HepG2 (cell line): Measurements from ENCODE around the gene TIMM44. TPM values are rescaled to one million over a fixed set of nuclear protein-coding genes. Genes with fewer than 3 reads are reported as not detected.

ENCODE experiments used
- ARID2 ChIP-seq: sonication (generic); formaldehyde crosslinking; IDR thresholded peaks from 2 replicates; pipeline ENCODE4 v1.8.1; 2022; ENCODE audit warnings: mild to moderate bottlenecking, missing genetic modification reagents, borderline replicate concordance
- ARNT2 ChIP-seq: sonication (generic); formaldehyde crosslinking; IDR thresholded peaks from 2 replicates; pipeline ENCODE4 v1.8.0; 2022; ENCODE audit warnings: mild to moderate bottlenecking, low read depth, missing genetic modification reagents, moderate library complexity
- ATAD3A ChIP-seq: sonication (generic); formaldehyde crosslinking; IDR thresholded peaks from 2 replicates; pipeline ENCODE4 v1.4.0; 2020; ENCODE audit warnings: missing genetic modification reagents
- HIC2 ChIP-seq: sonication (generic); formaldehyde crosslinking; IDR thresholded peaks from 2 replicates; pipeline ENCODE4 v1.9.0; 2022; ENCODE audit warnings: low read depth, missing genetic modification reagents
- ISX ChIP-seq: sonication (generic); formaldehyde crosslinking; conservative IDR thresholded peaks from 2 replicates; pipeline ENCODE4 v1.5.0; 2020; ENCODE audit warnings: missing genetic modification reagents
- MAZ ChIP-seq, 2 experiments: sonication (generic) in 1 of 2; formaldehyde crosslinking in 1 of 2; IDR thresholded peaks; 2 replicates each; pipeline versions ENCODE4 v1.5.0 to v1.6.1; 2012 to 2020; ENCODE audit warnings: low read depth in 2 of 2, mild to moderate bottlenecking in 2 of 2, borderline replicate concordance in 1 of 2, improper control_type of control experiment in 1 of 2, low read length in 1 of 2, missing genetic modification reagents in 1 of 2, moderate library complexity in 1 of 2
- PITX1 ChIP-seq: sonication (generic); formaldehyde crosslinking; IDR thresholded peaks from 2 replicates; pipeline ENCODE4 v1.5.1; 2020; ENCODE audit warnings: mild to moderate bottlenecking, missing genetic modification reagents
- PRDM10 ChIP-seq: sonication (generic); formaldehyde crosslinking; IDR thresholded peaks from 2 replicates; pipeline ENCODE4 v1.4.0; 2020; ENCODE audit warnings: low read depth, missing genetic modification reagents
- RORA ChIP-seq: sonication (generic); formaldehyde crosslinking; IDR thresholded peaks from 2 replicates; pipeline ENCODE4 v1.5.0; 2020; ENCODE audit warnings: mild to moderate bottlenecking, missing genetic modification reagents, moderate library complexity
- SRF ChIP-seq: IDR thresholded peaks from 2 replicates; pipeline ENCODE4 v1.6.1; 2011; ENCODE audit warnings: mild to moderate bottlenecking, low read depth, low read length, moderate library complexity
- SRSF4 ChIP-seq: fragments of 200-400 bp; formaldehyde crosslinking; IDR thresholded peaks from one replicate; pipeline ENCODE4 v1.6.1; 2018; ENCODE audit warnings: mild to moderate bottlenecking, low read depth, low read length, moderate library complexity; ENCODE audit not compliant: poor library complexity, severe bottlenecking
- ZBTB4 ChIP-seq: sonication (generic); formaldehyde crosslinking; IDR thresholded peaks from 2 replicates; pipeline ENCODE4 v1.4.0; 2020; ENCODE audit warnings: missing genetic modification reagents, mild to moderate bottlenecking, borderline replicate concordance
- ZBTB42 ChIP-seq: sonication (generic); formaldehyde crosslinking; IDR thresholded peaks from 2 replicates; pipeline ENCODE4 v1.5.0; 2020; ENCODE audit warnings: mild to moderate bottlenecking, missing genetic modification reagents
- ZEB1 ChIP-seq: IDR thresholded peaks from 2 replicates; pipeline ENCODE4 v1.6.1; 2012; ENCODE audit warnings: mild to moderate bottlenecking, low read depth, inconsistent platforms; ENCODE audit not compliant: insufficient replicate concordance
- ZNF235 ChIP-seq: sonication (generic); formaldehyde crosslinking; IDR thresholded peaks from 2 replicates; pipeline ENCODE4 v1.8.1; 2023; ENCODE audit warnings: mild to moderate bottlenecking, missing genetic modification reagents, borderline replicate concordance
- ZNF616 ChIP-seq: sonication (generic); formaldehyde crosslinking; IDR thresholded peaks from 2 replicates; pipeline ENCODE4 v1.5.0; 2020; ENCODE audit warnings: low read depth, mild to moderate bottlenecking, missing genetic modification reagents
- ZNF639 ChIP-seq: conservative IDR thresholded peaks from 2 replicates; pipeline ENCODE4 v1.6.1; 2018; ENCODE audit warnings: missing genetic modification reagents
- polyA plus RNA-seq, 8 experiments: library from polyadenylated mRNA; depleted of rRNA in 3 of 8; stranded (reverse) in 7 of 8; unstranded in 1 of 8; fragments of >200 nt; fragmentation: Illumina TruSeq in 4 of 8; extraction: Trizol in 4 of 8; gene quantifications; 2 replicates each; pipeline versions ENCODE4 v1.2.1 to v1.2.3, GENCODE V29; 2011 to 2016; ENCODE audit warnings: low read depth in 4 of 8, missing spikeins in 1 of 8, mixed read lengths in 1 of 8; ENCODE audit not compliant: insufficient read depth in 1 of 8
- total RNA-seq, 5 experiments: library from RNA; depleted of rRNA; stranded (reverse); fragments of >200 nt; fragmentation: Illumina TruSeq; extraction: Trizol; gene quantifications; 2 replicates each; pipeline ENCODE4 v1.2.3, GENCODE V29; 2016; ENCODE audit warnings: low read depth in 1 of 5

TIMM44 gene
- total and polyA plus RNA-seq, 2 of the 13 experiments (the other 11 are each of a cell fraction or from before 2014, with no cell fraction given): 42.9 to 72.6 TPM

GRCh38 chr19:7916103-7916954 is 27.1 kb downstream of the TIMM44 start (continued):
- TF ChIP-seq ZNF639 (CRISPR knock-in tag) (0 out of 2 replicates have a peak, but pooled peaks have one; percentile 14), SRF (no peak), PRDM10 (CRISPR knock-in tag) (no peak), ARID2 (CRISPR knock-in tag) (no peak), HIC2 (CRISPR knock-in tag) (no peak), ISX (CRISPR knock-in tag) (no peak), ZEB1 (no peak), ZNF235 (no peak), MAZ (IDR thresholded peaks at IDR 0.05; ENCODE audit: borderline replicate concordance, low read depth, low read length) (peak; percentile 27; the same call in 1 of the 2 replicates), MAZ (CRISPR knock-in tag; IDR thresholded peaks at IDR 0.05; ENCODE audit: low read depth) (peak; percentile 72; the same call in 1 of the 2 replicates), ATAD3A (CRISPR knock-in tag) (no peak), ZNF616 (CRISPR knock-in tag) (no peak), PITX1 (CRISPR knock-in tag) (no peak), ZBTB4 (no peak), ZBTB42 (no peak), RORA (CRISPR knock-in tag) (no peak), ARNT2 (peak; percentile 85), SRSF4 (no peak)
